ENCODE data around the gene INPP5A. TPM values are rescaled to one million over a fixed set of nuclear protein-coding genes. Genes with fewer than 3 reads are reported as not detected.

INPP5A gene
- total RNA-seq, 1 experiment from 2014 or later, result 22.6 TPM

GRCh38 chr10:132506711-132507408 is 30.7 kb upstream of the INPP5A start:
- Histone ChIP-seq H3K27me3 (ENCODE audit: low read length) (0 out of 2 replicates have a peak, but pooled peaks cover 5% of the 10 kb centered on the region), H4K20me1 (ENCODE audit: low read length) (no peaks in the 10 kb centered on the region), H3K9me3 (ENCODE audit: low read length) (no peaks in the 10 kb centered on the region), H3K27ac (ENCODE audit: low read length) (no peak overlapping the region), H2AFZ (ENCODE audit: low read length) (no peak overlapping the region), H3K9me2 (replicated peaks; ENCODE audit: low read length) (no peaks in the 10 kb centered on the region), H3K9ac (ENCODE audit: low read length) (no peak overlapping the region), H3K79me2 (ENCODE audit: low read length) (no peaks in the 10 kb centered on the region), H3K4me1 (ENCODE audit: insufficient read depth, low read length) (no peaks in the 10 kb centered on the region), H3K36me3 (ENCODE audit: low read depth, low read length) (no peaks in the 10 kb centered on the region), H3F3A (ENCODE audit: low read length, unreplicated experiment) (no peaks in the 10 kb centered on the region), H3K4me2 (ENCODE audit: low read length) (no peak overlapping the region), H3K4me3 (ENCODE audit: low read length) (no peak overlapping the region)
- TF ChIP-seq CTCF (conservative IDR thresholded peaks at IDR 0.05; ENCODE audit: low read depth, low read length), result no peak
- no peak for TF ChIP-seq EZH2 (IDR thresholded peaks at IDR 0.05; ENCODE audit: low read length, unreplicated experiment)
- no peak for TF ChIP-seq EZH2phosphoT487 (IDR thresholded peaks at IDR 0.05; ENCODE audit: borderline replicate concordance, low read length)
- peak; percentile 11 for DNase-seq
- no TSS peak for BruUV-seq (replicated peaks)
- ChIA-PET POLR2A (ENCODE audit: unreplicated experiment) (no interaction called here), CTCF (no interaction called here)
- intact Hi-C loops (cut with micrococcal nuclease), result no loop called here
- ATAC-seq, result peak; percentile 22

GRCh38 chr10:132507409-132507955 is 30.1 kb upstream of the INPP5A start:
- BruUV-seq (replicated peaks), result no TSS peak
- CTCF ChIA-PET, result no interaction called here
- Histone ChIP-seq H4K20me1 (ENCODE audit: low read length) (no peaks in the 10 kb centered on the region), H3F3A (ENCODE audit: low read length, unreplicated experiment) (no peaks in the 10 kb centered on the region), H3K9ac (ENCODE audit: low read length) (no peak overlapping the region), H3K4me1 (ENCODE audit: insufficient read depth, low read length) (no peaks in the 10 kb centered on the region), H3K79me2 (ENCODE audit: low read length) (no peaks in the 10 kb centered on the region), H3K27me3 (ENCODE audit: low read length) (no peaks in the 10 kb centered on the region), H3K4me3 (ENCODE audit: low read length) (no peak overlapping the region), H3K27ac (ENCODE audit: low read length) (no peak overlapping the region), H3K4me2 (ENCODE audit: low read length) (no peak overlapping the region), H3K36me3 (ENCODE audit: low read depth, low read length) (no peaks in the 10 kb centered on the region), H3K9me2 (replicated peaks; ENCODE audit: low read length) (no peaks in the 10 kb centered on the region), H2AFZ (ENCODE audit: low read length) (no peak overlapping the region), H3K9me3 (ENCODE audit: low read length) (no peaks in the 10 kb centered on the region)
- DNase-seq (no peak), ATAC-seq (no peak)
- TF ChIP-seq EZH2 (IDR thresholded peaks at IDR 0.05; ENCODE audit: low read length, unreplicated experiment) (no peak), EZH2phosphoT487 (IDR thresholded peaks at IDR 0.05; ENCODE audit: borderline replicate concordance, low read length) (no peak), CTCF (conservative IDR thresholded peaks at IDR 0.05; ENCODE audit: low read depth, low read length) (no peak)
- POLR2A ChIA-PET (ENCODE audit: unreplicated experiment), result no interaction called here
- intact Hi-C loops (cut with micrococcal nuclease), result no loop called here

GRCh38 chr10:132507956-132508490 is 29.6 kb upstream of the INPP5A start:
- H3K4me3 ChIP-seq (ENCODE audit: low read length), result no peak overlapping the region
- no peak for ATAC-seq
- POLR2A ChIA-PET (ENCODE audit: unreplicated experiment), result no interaction called here
- H3K79me2 ChIP-seq (ENCODE audit: low read length), result no peaks in the 10 kb centered on the region
- H3K36me3 ChIP-seq (ENCODE audit: low read depth, low read length), result no peaks in the 10 kb centered on the region
- no peaks in the 10 kb centered on the region for H3F3A ChIP-seq (ENCODE audit: low read length, unreplicated experiment)
- no peaks in the 10 kb centered on the region for H3K27me3 ChIP-seq (ENCODE audit: low read length)
- no peak overlapping the region for H2AFZ ChIP-seq (ENCODE audit: low read length)
- CTCF ChIA-PET, result no interaction called here
- H3K4me1 ChIP-seq (ENCODE audit: insufficient read depth, low read length), result no peaks in the 10 kb centered on the region
- intact Hi-C loops (cut with micrococcal nuclease), result no loop called here
- no peaks in the 10 kb centered on the region for H4K20me1 ChIP-seq (ENCODE audit: low read length)
- H3K9me3 ChIP-seq (ENCODE audit: low read length), result no peaks in the 10 kb centered on the region
- H3K27ac ChIP-seq (ENCODE audit: low read length), result no peak overlapping the region
- no TSS peak for BruUV-seq (replicated peaks)
- H3K4me2 ChIP-seq (ENCODE audit: low read length), result no peak overlapping the region
- TF ChIP-seq EZH2phosphoT487 (IDR thresholded peaks at IDR 0.05; ENCODE audit: borderline replicate concordance, low read length), result no peak
- no peak for TF ChIP-seq CTCF (conservative IDR thresholded peaks at IDR 0.05; ENCODE audit: low read depth, low read length)
- TF ChIP-seq EZH2 (IDR thresholded peaks at IDR 0.05; ENCODE audit: low read length, unreplicated experiment), result no peak
- H3K9me2 ChIP-seq (replicated peaks; ENCODE audit: low read length), result no peaks in the 10 kb centered on the region
- no peak for DNase-seq
- no peak overlapping the region for H3K9ac ChIP-seq (ENCODE audit: low read length)

Measured in PC-3 (cell line).